HepG2 (cell line): ENCODE data around the gene SMIM45.

Experiments used
- CBFB ChIP-seq: sonication (generic); formaldehyde crosslinking; IDR thresholded peaks from 2 replicates; pipeline ENCODE4 v1.4.0; 2020; ENCODE audit warnings: missing genetic modification reagents
- CREB1 ChIP-seq, 2 experiments: fragments of 450-650 bp in 1 of 2; IDR thresholded peaks; 2 replicates each; pipeline ENCODE4 v1.6.1; 2016 to 2017; ENCODE audit warnings: control low read depth in 1 of 2, mild to moderate bottlenecking in 1 of 2, missing compliant biosample characterization in 1 of 2, missing genetic modification characterization in 1 of 2
- ERF ChIP-seq: IDR thresholded peaks from 2 replicates; pipeline ENCODE4 v1.6.1; 2018; ENCODE audit warnings: missing biosample characterization, missing genetic modification reagents
- GZF1 ChIP-seq: sonication (generic); formaldehyde crosslinking; IDR thresholded peaks from 2 replicates; pipeline ENCODE4 v1.5.1; 2020; ENCODE audit warnings: mild to moderate bottlenecking, missing genetic modification reagents
- LCORL ChIP-seq, 2 experiments: fragments of 450-650 bp in 1 of 2; sonication (generic) in 1 of 2; formaldehyde crosslinking in 1 of 2; IDR thresholded peaks; 2 replicates each; pipeline versions ENCODE4 v1.5.0 to v1.6.1; 2017 to 2020; ENCODE audit warnings: antibody characterized with exemption in 1 of 2, missing genetic modification reagents in 1 of 2
- MIXL1 ChIP-seq: IDR thresholded peaks from 2 replicates; pipeline ENCODE4 v1.6.1; 2016
- MXI1 ChIP-seq: IDR thresholded peaks from 3 replicates; pipeline ENCODE4 v1.6.1; 2012; ENCODE audit warnings: low read depth, low read length, inconsistent platforms, borderline replicate concordance
- SRF ChIP-seq: IDR thresholded peaks from 2 replicates; pipeline ENCODE4 v1.6.1; 2011; ENCODE audit warnings: mild to moderate bottlenecking, low read depth, low read length, moderate library complexity
- STAG1 ChIP-seq: sonication (generic); formaldehyde crosslinking; IDR thresholded peaks from 2 replicates; pipeline ENCODE4 v1.4.0; 2020; ENCODE audit warnings: missing genetic modification reagents
- TARDBP ChIP-seq: sonication (generic); formaldehyde crosslinking; IDR thresholded peaks from 2 replicates; pipeline ENCODE4 v1.8.0; 2022; ENCODE audit warnings: mild to moderate bottlenecking, missing genetic modification reagents
- ZNF263 ChIP-seq: sonication (generic); formaldehyde crosslinking; IDR thresholded peaks from 2 replicates; pipeline ENCODE4 v1.4.0; 2020; ENCODE audit warnings: missing genetic modification reagents
- ZNF720 ChIP-seq: sonication (generic); formaldehyde crosslinking; IDR thresholded peaks from 2 replicates; pipeline ENCODE4 v1.4.0; 2020; ENCODE audit warnings: missing genetic modification reagents
- ZSCAN22 ChIP-seq: sonication (generic); formaldehyde crosslinking; IDR thresholded peaks from 2 replicates; pipeline ENCODE4 v1.4.0; 2020; ENCODE audit warnings: mild to moderate bottlenecking, missing genetic modification reagents
- TF ChIP-seq, protein P1 (sequence below): sonication (generic); formaldehyde crosslinking; IDR thresholded peaks from 2 replicates; pipeline ENCODE4 v1.5.1; 2020; ENCODE audit warnings: missing genetic modification reagents, mild to moderate bottlenecking, borderline replicate concordance
- TF ChIP-seq, protein P2 (sequence below): sonication (generic); formaldehyde crosslinking; IDR thresholded peaks from 2 replicates; pipeline ENCODE4 v1.5.0; 2020; ENCODE audit warnings: missing genetic modification reagents
- TF ChIP-seq, protein P3 (sequence below): sonication (generic); formaldehyde crosslinking; IDR thresholded peaks from one replicate; pipeline ENCODE4 v1.5.1; 2020; ENCODE audit warnings: mild to moderate bottlenecking, missing genetic modification reagents; ENCODE audit errors: not compliant biosample characterization
- TF ChIP-seq, protein P4 (sequence below): sonication (generic); formaldehyde crosslinking; IDR thresholded peaks from 2 replicates; pipeline ENCODE4 v1.4.0; 2020; ENCODE audit warnings: mild to moderate bottlenecking, missing genetic modification reagents

The SMIM45 gene

DNA sequence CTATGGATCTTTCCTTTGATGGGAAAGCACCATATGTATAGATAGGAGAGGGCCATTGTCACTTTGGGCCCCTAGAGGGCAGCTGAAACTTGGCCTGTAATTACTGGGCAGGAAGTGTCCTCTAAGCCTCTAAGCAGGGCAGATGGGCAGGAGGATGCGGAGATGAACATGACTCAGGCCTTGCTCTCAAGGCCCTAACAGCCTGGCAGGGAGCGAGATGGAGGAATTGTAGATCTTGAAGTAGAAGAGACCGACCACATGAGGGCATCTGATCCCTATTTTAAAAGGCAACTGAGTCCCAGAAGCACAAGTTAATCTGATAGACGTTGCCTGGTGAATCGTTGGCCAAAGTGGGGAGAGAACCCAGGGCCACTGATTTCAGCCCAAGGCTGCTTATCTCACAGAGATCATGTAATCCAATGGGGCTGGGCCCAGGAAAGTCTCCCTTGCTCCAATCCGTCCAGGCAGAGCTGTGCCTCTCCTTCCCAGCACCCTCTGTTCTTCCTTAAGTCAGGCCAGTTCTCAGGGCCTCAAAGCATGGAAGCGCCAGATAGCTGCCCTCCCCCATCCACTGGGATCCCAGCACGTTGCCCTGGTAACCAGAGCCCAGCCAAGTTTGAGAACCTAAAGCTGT is 14.8 kb downstream of the SMIM45 start (continued):
- TF ChIP-seq, protein P1, sequence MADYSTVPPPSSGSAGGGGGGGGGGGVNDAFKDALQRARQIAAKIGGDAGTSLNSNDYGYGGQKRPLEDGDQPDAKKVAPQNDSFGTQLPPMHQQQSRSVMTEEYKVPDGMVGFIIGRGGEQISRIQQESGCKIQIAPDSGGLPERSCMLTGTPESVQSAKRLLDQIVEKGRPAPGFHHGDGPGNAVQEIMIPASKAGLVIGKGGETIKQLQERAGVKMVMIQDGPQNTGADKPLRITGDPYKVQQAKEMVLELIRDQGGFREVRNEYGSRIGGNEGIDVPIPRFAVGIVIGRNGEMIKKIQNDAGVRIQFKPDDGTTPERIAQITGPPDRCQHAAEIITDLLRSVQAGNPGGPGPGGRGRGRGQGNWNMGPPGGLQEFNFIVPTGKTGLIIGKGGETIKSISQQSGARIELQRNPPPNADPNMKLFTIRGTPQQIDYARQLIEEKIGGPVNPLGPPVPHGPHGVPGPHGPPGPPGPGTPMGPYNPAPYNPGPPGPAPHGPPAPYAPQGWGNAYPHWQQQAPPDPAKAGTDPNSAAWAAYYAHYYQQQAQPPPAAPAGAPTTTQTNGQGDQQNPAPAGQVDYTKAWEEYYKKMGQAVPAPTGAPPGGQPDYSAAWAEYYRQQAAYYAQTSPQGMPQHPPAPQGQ (CRISPR knock-in tag), result no peak
- TF ChIP-seq, protein P2, sequence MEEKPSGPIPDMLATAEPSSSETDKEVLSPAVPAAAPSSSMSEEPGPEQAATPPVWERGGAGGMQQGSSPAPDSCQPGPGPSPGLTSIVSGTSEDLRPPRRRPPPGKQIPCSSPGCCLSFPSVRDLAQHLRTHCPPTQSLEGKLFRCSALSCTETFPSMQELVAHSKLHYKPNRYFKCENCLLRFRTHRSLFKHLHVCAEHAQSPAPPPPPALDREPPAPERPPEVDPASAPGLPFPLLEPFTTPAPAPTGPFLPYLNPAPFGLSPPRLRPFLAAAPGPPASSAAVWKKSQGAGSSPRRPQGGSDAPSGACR (CRISPR knock-in tag), result no peak
- TF ChIP-seq, protein P3, sequence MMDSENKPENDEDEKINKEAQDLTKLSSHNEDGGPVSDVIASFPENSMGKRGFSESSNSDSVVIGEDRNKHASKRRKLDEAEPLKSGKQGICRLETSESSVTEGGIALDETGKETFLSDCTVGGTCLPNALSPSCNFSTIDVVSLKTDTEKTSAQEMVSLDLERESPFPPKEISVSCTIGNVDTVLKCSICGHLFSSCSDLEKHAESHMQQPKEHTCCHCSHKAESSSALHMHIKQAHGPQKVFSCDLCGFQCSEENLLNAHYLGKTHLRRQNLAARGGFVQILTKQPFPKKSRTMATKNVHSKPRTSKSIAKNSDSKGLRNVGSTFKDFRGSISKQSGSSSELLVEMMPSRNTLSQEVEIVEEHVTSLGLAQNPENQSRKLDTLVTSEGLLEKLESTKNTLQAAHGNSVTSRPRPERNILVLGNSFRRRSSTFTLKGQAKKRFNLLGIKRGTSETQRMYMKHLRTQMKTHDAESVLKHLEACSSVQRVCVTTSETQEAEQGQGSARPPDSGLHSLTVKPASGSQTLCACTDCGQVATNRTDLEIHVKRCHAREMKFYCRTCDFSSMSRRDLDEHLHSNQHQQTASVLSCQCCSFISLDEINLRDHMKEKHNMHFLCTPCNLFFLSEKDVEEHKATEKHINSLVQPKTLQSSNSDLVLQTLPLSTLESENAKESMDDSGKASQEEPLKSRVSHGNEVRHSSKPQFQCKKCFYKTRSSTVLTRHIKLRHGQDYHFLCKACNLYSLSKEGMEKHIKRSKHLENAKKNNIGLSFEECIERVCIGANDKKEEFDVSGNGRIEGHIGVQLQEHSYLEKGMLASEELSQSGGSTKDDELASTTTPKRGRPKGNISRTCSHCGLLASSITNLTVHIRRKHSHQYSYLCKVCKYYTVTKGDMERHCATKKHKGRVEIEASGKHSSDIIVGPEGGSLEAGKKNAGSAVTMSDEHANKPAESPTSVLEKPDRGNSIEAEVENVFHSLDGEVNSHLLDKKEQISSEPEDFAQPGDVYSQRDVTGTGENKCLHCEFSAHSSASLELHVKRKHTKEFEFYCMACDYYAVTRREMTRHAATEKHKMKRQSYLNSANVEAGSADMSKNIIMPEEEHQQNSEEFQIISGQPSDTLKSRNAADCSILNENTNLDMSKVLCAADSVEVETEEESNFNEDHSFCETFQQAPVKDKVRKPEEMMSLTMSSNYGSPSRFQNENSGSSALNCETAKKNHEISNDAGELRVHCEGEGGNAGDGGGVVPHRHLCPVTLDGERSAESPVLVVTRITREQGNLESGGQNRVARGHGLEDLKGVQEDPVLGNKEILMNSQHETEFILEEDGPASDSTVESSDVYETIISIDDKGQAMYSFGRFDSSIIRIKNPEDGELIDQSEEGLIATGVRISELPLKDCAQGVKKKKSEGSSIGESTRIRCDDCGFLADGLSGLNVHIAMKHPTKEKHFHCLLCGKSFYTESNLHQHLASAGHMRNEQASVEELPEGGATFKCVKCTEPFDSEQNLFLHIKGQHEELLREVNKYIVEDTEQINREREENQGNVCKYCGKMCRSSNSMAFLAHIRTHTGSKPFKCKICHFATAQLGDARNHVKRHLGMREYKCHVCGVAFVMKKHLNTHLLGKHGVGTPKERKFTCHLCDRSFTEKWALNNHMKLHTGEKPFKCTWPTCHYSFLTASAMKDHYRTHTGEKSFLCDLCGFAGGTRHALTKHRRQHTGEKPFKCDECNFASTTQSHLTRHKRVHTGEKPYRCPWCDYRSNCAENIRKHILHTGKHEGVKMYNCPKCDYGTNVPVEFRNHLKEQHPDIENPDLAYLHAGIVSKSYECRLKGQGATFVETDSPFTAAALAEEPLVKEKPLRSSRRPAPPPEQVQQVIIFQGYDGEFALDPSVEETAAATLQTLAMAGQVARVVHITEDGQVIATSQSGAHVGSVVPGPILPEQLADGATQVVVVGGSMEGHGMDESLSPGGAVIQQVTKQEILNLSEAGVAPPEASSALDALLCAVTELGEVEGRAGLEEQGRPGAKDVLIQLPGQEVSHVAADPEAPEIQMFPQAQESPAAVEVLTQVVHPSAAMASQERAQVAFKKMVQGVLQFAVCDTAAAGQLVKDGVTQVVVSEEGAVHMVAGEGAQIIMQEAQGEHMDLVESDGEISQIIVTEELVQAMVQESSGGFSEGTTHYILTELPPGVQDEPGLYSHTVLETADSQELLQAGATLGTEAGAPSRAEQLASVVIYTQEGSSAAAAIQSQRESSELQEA (CRISPR knock-in tag), result no peak
- TF ChIP-seq ZSCAN22 (CRISPR knock-in tag) (no peak), ZNF720 (CRISPR knock-in tag) (no peak), ERF (CRISPR knock-in tag) (no peak), STAG1 (CRISPR knock-in tag) (peak; percentile 70), CREB1 (IDR thresholded peaks at IDR 0.05) (no peak), CREB1 (CRISPR knock-in tag; IDR thresholded peaks at IDR 0.05) (no peak), MXI1 (no peak), MIXL1 (CRISPR knock-in tag) (0 out of 2 replicates have a peak, but pooled peaks have one; percentile 33), GZF1 (CRISPR knock-in tag) (no peak), LCORL (IDR thresholded peaks at IDR 0.05) (no peak), LCORL (CRISPR knock-in tag; IDR thresholded peaks at IDR 0.05) (no peak), CBFB (CRISPR knock-in tag) (no peak), ZNF263 (CRISPR knock-in tag) (no peak), SRF (no peak), TARDBP (CRISPR knock-in tag) (no peak)
- TF ChIP-seq, protein P4, sequence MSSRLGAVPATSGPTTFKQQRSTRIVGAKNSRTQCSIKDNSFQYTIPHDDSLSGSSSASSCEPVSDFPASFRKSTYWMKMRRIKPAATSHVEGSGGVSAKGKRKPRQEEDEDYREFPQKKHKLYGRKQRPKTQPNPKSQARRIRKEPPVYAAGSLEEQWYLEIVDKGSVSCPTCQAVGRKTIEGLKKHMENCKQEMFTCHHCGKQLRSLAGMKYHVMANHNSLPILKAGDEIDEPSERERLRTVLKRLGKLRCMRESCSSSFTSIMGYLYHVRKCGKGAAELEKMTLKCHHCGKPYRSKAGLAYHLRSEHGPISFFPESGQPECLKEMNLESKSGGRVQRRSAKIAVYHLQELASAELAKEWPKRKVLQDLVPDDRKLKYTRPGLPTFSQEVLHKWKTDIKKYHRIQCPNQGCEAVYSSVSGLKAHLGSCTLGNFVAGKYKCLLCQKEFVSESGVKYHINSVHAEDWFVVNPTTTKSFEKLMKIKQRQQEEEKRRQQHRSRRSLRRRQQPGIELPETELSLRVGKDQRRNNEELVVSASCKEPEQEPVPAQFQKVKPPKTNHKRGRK (CRISPR knock-in tag), result no peak
